Peyer's patch (tissue), 4 donors: Measurements from ENCODE around the gene PAGE1. TPM values are rescaled to one million over a fixed set of nuclear protein-coding genes. Genes with fewer than 3 reads are reported as not detected.
"Not testable (repeated sequence)": the region's sequence is repeated elsewhere in the genome, so short reads cannot be mapped to it uniquely, and the experiment has no call there.

ENCODE experiments used
- DNase-seq, 3 donors: peaks; one replicate each; pipeline ENCODE4 v3.0.0-alpha.2; 2017 to 2019
- H3K27ac ChIP-seq, 4 donors: fragments of 200-600 bp; sonication (generic); one replicate each; pipeline ENCODE4 v1.5.1; 2016 to 2019
- H3K27me3 ChIP-seq, 2 donors: fragments of 200-600 bp; sonication (generic); one replicate each; pipeline ENCODE4 v1.5.1; 2019
- H3K36me3 ChIP-seq, 3 donors: fragments of 200-600 bp; sonication (generic); one replicate each; pipeline ENCODE4 v1.5.1; 2016 to 2019
- H3K4me1 ChIP-seq, 4 donors: fragments of 200-600 bp; sonication (generic); one replicate each; pipeline ENCODE4 v1.5.1; 2016 to 2019
- H3K4me3 ChIP-seq, 4 donors: fragments of 200-600 bp; sonication (generic); 1 replicate in 3 of 4; 2 replicates in 1 of 4; pipeline ENCODE4 v1.5.1; 2016 to 2019; ENCODE audit warnings: mild to moderate bottlenecking in 1 of 4
- H3K9me3 ChIP-seq, 4 donors: fragments of 200-600 bp; sonication (generic); one replicate each; pipeline ENCODE4 v1.5.1; 2016 to 2019; ENCODE audit warnings: mild to moderate bottlenecking in 1 of 4
- POLR2A ChIP-seq, 2 donors: fragments of 450-650 bp; IDR thresholded peaks; one replicate each; pipeline ENCODE4 v1.5.1; 2017; ENCODE audit warnings: antibody characterized with exemption in 2 of 2, mild to moderate bottlenecking in 2 of 2, moderate library complexity in 2 of 2
- total RNA-seq, 4 donors: library from RNA; depleted of rRNA; stranded (reverse); fragments of >200 nt; gene quantifications; one replicate each; pipeline ENCODE4 v1.1.0, GENCODE V29; 2016
- TF ChIP-seq, protein P1 (sequence below), 6 experiments: fragments of 450-650 bp in 4 of 6; fragments of 200-600 bp in 2 of 6; sonication (generic) in 1 of 6; IDR thresholded peaks; one replicate each; pipeline ENCODE4 v1.5.1; 2017 to 2019; ENCODE audit warnings: antibody characterized with exemption in 6 of 6, mild to moderate bottlenecking in 3 of 6, moderate library complexity in 1 of 6

PAGE1 gene
- total RNA-seq, 4 donors from 2014 or later = not detected

DNA sequence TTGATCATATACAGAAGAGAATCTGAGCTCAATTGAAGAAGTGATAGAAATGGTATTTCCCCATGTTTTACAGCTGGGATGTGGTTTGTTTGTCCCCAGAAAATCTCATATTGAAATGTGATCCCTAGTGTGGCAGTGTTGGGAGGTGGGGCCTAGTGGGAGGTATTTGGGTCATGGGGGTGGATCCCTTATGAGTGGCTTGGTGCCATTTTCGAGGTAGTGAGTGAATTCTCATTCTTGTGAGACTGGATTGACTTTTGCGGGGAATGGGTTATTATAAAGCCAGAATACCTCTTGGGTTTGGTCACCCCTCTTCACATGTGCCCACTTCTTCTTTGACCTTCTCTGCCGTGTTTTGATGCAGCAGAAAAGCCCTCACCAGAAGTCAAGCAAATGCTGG is 29.6 kb upstream of the PAGE1 start:
- DNase-seq = no peak
- no peaks in the 10 kb centered on the region for H3K36me3 ChIP-seq
- no peaks in the 10 kb centered on the region for H3K27me3 ChIP-seq

GRCh38 chrX:49720106-49720505 is 24.3 kb upstream of the PAGE1 start:
- H3K27ac ChIP-seq, H3K36me3 ChIP-seq, H3K27me3 ChIP-seq, H3K9me3 ChIP-seq, H3K4me3 ChIP-seq, H3K4me1 ChIP-seq, DNase-seq: not testable (repeated sequence)

More for the DNA sequence above, 29.6 kb upstream of the PAGE1 start:
- no peaks in the 10 kb centered on the region for H3K4me1 ChIP-seq
- no peaks in the 10 kb centered on the region for H3K9me3 ChIP-seq
- H3K27ac ChIP-seq = no peak overlapping the region
- TF ChIP-seq, protein P1, sequence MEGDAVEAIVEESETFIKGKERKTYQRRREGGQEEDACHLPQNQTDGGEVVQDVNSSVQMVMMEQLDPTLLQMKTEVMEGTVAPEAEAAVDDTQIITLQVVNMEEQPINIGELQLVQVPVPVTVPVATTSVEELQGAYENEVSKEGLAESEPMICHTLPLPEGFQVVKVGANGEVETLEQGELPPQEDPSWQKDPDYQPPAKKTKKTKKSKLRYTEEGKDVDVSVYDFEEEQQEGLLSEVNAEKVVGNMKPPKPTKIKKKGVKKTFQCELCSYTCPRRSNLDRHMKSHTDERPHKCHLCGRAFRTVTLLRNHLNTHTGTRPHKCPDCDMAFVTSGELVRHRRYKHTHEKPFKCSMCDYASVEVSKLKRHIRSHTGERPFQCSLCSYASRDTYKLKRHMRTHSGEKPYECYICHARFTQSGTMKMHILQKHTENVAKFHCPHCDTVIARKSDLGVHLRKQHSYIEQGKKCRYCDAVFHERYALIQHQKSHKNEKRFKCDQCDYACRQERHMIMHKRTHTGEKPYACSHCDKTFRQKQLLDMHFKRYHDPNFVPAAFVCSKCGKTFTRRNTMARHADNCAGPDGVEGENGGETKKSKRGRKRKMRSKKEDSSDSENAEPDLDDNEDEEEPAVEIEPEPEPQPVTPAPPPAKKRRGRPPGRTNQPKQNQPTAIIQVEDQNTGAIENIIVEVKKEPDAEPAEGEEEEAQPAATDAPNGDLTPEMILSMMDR (IDR thresholded peaks at IDR 0.05) = no peak
- TF ChIP-seq POLR2A (IDR thresholded peaks at IDR 0.05) = no peak
- no peak overlapping the region for H3K4me3 ChIP-seq

- Histone ChIP-seq H3K36me3 (no peaks in the 10 kb centered on the region), H3K4me3 (no peak overlapping the region), H3K4me1 (no peaks in the 10 kb centered on the region), H3K27me3 (no peaks in the 10 kb centered on the region), H3K9me3 (no peaks in the 10 kb centered on the region), H3K27ac (no peak overlapping the region)
- no peak for DNase-seq
- TF ChIP-seq, protein P1 (IDR thresholded peaks at IDR 0.05) = no peak
- TF ChIP-seq POLR2A (IDR thresholded peaks at IDR 0.05) = no peak
These were observed 16.8 kb upstream of the PAGE1 start for GRCh38 chrX:49712577-49712976.

DNA sequence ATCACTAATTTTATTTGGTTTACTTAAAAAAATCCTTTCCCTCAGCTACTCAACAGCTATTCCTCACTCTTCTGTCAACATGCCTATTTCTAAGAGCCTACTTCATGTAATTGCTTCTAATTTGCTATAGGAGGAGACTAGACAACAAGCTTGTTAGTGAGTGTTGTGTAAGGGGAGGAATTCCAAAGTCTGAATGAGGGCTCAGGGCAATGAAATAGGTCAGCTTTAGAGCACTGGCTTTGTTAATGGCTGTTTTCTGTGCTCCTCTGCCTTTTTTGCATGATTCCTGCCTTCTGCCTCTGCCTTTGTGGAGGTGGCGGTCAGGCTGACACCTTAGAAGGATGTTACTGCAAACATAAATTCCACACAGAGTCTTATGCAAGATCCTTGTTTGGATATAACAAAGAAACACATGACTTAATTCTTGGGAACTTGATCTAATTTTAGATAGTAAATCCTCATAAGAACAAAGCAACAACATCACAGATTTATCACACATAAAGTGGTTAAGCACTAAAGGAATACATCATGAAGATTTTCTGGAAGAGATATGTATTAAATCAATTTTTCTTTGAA is 15.0 kb upstream of the PAGE1 start:
- Histone ChIP-seq H3K27me3 (no peaks in the 10 kb centered on the region), H3K4me3 (no peak overlapping the region), H3K9me3 (no peaks in the 10 kb centered on the region), H3K27ac (no peak overlapping the region), H3K36me3 (no peaks in the 10 kb centered on the region), H3K4me1 (no peaks in the 10 kb centered on the region)
- TF ChIP-seq, protein P1 (IDR thresholded peaks at IDR 0.05) = no peak
- TF ChIP-seq POLR2A (IDR thresholded peaks at IDR 0.05) = no peak
- DNase-seq = no peak

GRCh38 chrX:49704691-49705404 is 9.1 kb upstream of the PAGE1 start:
- no peak overlapping the region for H3K27ac ChIP-seq
- H3K4me3 ChIP-seq = no peak overlapping the region
- DNase-seq = no peak
- no peaks in the 10 kb centered on the region for H3K36me3 ChIP-seq
- no peaks in the 10 kb centered on the region for H3K4me1 ChIP-seq
- H3K9me3 ChIP-seq = no peaks in the 10 kb centered on the region
- TF ChIP-seq, protein P1 (IDR thresholded peaks at IDR 0.05) = no peak
- TF ChIP-seq POLR2A (IDR thresholded peaks at IDR 0.05) = no peak
- no peaks in the 10 kb centered on the region for H3K27me3 ChIP-seq

- H3K4me3 ChIP-seq = no peak overlapping the region
- H3K9me3 ChIP-seq = no peaks in the 10 kb centered on the region
- H3K27me3 ChIP-seq = no peaks in the 10 kb centered on the region
- DNase-seq = no peak
- H3K36me3 ChIP-seq = no peaks in the 10 kb centered on the region
- H3K4me1 ChIP-seq = no peaks in the 10 kb centered on the region
- H3K27ac ChIP-seq = no peak overlapping the region
- no peak for TF ChIP-seq POLR2A (IDR thresholded peaks at IDR 0.05)
- TF ChIP-seq, protein P1 (IDR thresholded peaks at IDR 0.05) = no peak
These were observed 6.1 kb upstream of the PAGE1 start for GRCh38 chrX:49701933-49702332.
